CD4-positive, alpha-beta T cell treated with Interleukin-2 at 100 ng/mL for 4 hours (primary cell): ENCODE data around the gene RPS23.

Experiments
- DNase-seq: peaks from one replicate; pipeline ENCODE4 v3.0.0-alpha.2; 2020; ENCODE audit warnings: low spot score

RPS23 gene

GRCh38 chr5:82244854-82245635 lies 33.1 kb downstream of the RPS23 start:
- no peak for DNase-seq

GRCh38 chr5:82244151-82244550 lies 34.0 kb downstream of the RPS23 start:
- DNase-seq: no peak

DNA sequence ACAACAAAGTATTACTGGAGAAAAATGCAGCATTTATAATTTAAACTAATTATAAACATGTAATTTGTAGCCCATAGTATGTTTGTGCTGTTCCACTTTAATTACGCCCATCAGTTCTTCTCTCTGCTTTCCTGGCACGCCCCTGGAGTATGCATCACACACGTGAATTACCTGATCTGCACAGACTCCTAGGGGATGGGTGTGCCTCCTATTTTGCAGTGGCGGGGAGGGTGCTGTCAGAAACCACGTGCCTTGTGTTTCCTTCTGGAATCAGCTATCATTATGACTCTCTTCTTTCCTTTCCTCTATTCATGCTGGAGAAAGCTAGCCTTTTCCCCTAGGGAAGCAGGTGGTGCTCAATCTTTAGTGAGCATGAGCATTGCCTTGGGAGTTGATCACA lies 43.3 kb downstream of the RPS23 start:
- no peak for DNase-seq

DNA sequence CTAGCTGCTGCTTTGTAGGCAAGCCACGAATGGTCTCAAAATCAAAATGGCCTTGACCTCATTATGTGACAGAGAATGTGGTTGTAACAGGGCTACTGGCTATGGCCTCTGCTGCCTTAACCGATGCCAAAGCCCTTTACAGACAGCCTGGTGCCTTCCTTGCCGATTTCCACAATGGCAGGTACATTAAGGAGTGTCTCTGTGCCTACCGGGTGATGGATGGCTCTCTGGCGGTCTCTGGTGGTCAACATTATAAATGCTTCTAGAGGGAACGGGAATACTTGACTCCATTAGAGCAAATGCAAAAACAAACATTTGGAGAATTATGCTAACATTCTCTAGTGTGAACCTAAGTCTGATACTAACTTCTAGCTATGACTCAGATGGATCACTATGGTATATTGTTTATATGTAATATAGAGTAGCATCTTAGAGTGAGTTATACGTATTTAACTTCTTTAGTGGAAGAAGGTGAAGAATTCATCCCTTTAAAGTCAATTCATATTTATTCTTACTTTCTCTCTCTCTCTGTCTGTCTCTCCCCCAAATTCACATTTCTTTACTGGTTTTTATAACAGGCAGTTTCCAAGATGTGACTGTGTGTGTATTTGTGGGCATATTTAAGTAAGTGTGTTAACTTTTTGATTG lies 52.5 kb downstream of the RPS23 start:
- peak; percentile 74 for DNase-seq
